HepG2 (cell line): ENCODE results near the gene CERS5. TPM values are rescaled to one million over a fixed set of nuclear protein-coding genes. Genes with fewer than 3 reads are reported as not detected.

Experiments
- ATAC-seq: fragments of 200-7000 bp; cut with Tn5 transposase; 3 replicates; pipeline ENCODE4 v1.9.1; 2020; ENCODE audit warnings: mild to moderate bottlenecking, moderate library complexity
- BruUV-seq: library from RNA; stranded (reverse); fragments of 400-500 nt; replicated peaks from 2 replicates; lab custom pipeline; 2021; lab: Mats Ljungman, UMichigan
- CTCF ChIA-PET: fragments of 300-600 bp; formaldehyde crosslinking; extraction: SDS; loops from one replicate; lab custom pipeline; 2021; ENCODE audit warnings: low total read pairs, inconsistent platforms, low intra/inter-chr PET ratio; lab: Yijun Ruan, JAX
- POLR2A ChIA-PET: fragments of 350-600 bp; sonication (Branson Sonifier 250); formaldehyde crosslinking; loops from one replicate; lab custom pipeline; 2020; ENCODE audit warnings: antibody characterized with exemption, inconsistent platforms; lab: Yijun Ruan, JAX
- DNase-seq: peaks from one replicate; pipeline ENCODE4 v3.0.0-alpha.2; 2015; ENCODE audit warnings: low spot score
- FAIRE-seq: peaks from 3 replicates; lab custom pipeline; 2011; peaks lifted over from hg19 to GRCh38; lab: Jason Lieb, UNC
- H2AFZ ChIP-seq: one replicate; pipeline ENCODE4 v1.6.1; 2011; ENCODE audit warnings: low read length, inconsistent platforms
- H3K27ac ChIP-seq: fragments of 300-600 bp; 3 replicates; pipeline ENCODE4 v1.8.0; 2011; ENCODE audit warnings: mixed run types, mild to moderate bottlenecking, mixed read lengths, low read length, inconsistent platforms; ENCODE audit not compliant: insufficient read depth; ENCODE audit errors: extremely low read length
- H3K27me3 ChIP-seq, 2 experiments: fragments of 200-600 bp in 1 of 2; 2 replicates in 1 of 2; 3 replicates in 1 of 2; pipeline versions ENCODE4 v1.6.0 to v1.8.0; 2011; ENCODE audit warnings: low read length in 2 of 2, mild to moderate bottlenecking in 2 of 2, moderate library complexity in 2 of 2, inconsistent platforms in 1 of 2; ENCODE audit not compliant: insufficient read depth in 2 of 2, control insufficient read depth in 1 of 2
- H3K36me3 ChIP-seq, 2 experiments: fragments of 200-600 bp in 1 of 2; replicated peaks in 1 of 2; 2 replicates in 1 of 2; 3 replicates in 1 of 2; pipeline versions ENCODE4 v1.5.1 to v1.8.0; 2011; ENCODE audit warnings: low read length in 2 of 2, inconsistent platforms in 1 of 2; ENCODE audit not compliant: insufficient read depth in 2 of 2, control insufficient read depth in 1 of 2
- H3K4me1 ChIP-seq: 2 replicates; pipeline ENCODE4 v1.5.1; 2012; ENCODE audit warnings: low read length, inconsistent platforms; ENCODE audit not compliant: insufficient read depth
- H3K4me2 ChIP-seq: 2 replicates; pipeline ENCODE4 v1.6.0; 2011; ENCODE audit warnings: low read depth, low read length, inconsistent platforms
- H3K4me3 ChIP-seq, 3 experiments: fragments of 200-600 bp in 1 of 3; sonication (generic), shearing (Covaris generic) in 1 of 3; replicated peaks in 1 of 3; 2 replicates each; pipeline ENCODE4 v1.5.1; 2011 to 2016; ENCODE audit warnings: low read length in 3 of 3, inconsistent platforms in 2 of 3, low read depth in 2 of 3, mild to moderate bottlenecking in 2 of 3, control low read depth in 1 of 3, mixed read lengths in 1 of 3; ENCODE audit not compliant: insufficient read depth in 1 of 3
- H3K79me2 ChIP-seq: one replicate; pipeline ENCODE4 v1.6.1; 2011; ENCODE audit warnings: low read length, inconsistent platforms; ENCODE audit not compliant: insufficient read depth
- H3K9ac ChIP-seq: 2 replicates; pipeline ENCODE4 v1.6.0; 2011; ENCODE audit warnings: mild to moderate bottlenecking, low read depth, low read length, inconsistent platforms; ENCODE audit not compliant: insufficient read depth
- H3K9me3 ChIP-seq: 2 replicates; pipeline ENCODE4 v1.5.1; 2012; ENCODE audit warnings: mild to moderate bottlenecking, low read length
- H4K20me1 ChIP-seq: 2 replicates; pipeline ENCODE4 v1.6.0; 2011; ENCODE audit warnings: inconsistent platforms, mild to moderate bottlenecking, low read length, moderate library complexity; ENCODE audit not compliant: insufficient read depth
- ARNT2 ChIP-seq: sonication (generic); formaldehyde crosslinking; IDR thresholded peaks from 2 replicates; pipeline ENCODE4 v1.8.0; 2022; ENCODE audit warnings: mild to moderate bottlenecking, low read depth, missing genetic modification reagents, moderate library complexity
- CREM ChIP-seq, 2 experiments: sonication (generic) in 1 of 2; formaldehyde crosslinking in 1 of 2; IDR thresholded peaks; 2 replicates each; pipeline versions ENCODE4 v1.4.0 to v1.6.1; 2016 to 2020; ENCODE audit warnings: antibody characterized with exemption in 1 of 2, mild to moderate bottlenecking in 1 of 2, missing genetic modification reagents in 1 of 2
- JARID2 ChIP-seq: sonication (generic); formaldehyde crosslinking; IDR thresholded peaks from 2 replicates; pipeline ENCODE4 v1.8.1; 2023; ENCODE audit warnings: missing genetic modification reagents, inconsistent platforms; ENCODE audit not compliant: insufficient replicate concordance
- KLF6 ChIP-seq: IDR thresholded peaks from 2 replicates; pipeline ENCODE4 v1.8.0; 2016; ENCODE audit warnings: missing biosample characterization, missing genetic modification reagents
- NBN ChIP-seq: fragments of 450-650 bp; conservative IDR thresholded peaks from 2 replicates; pipeline ENCODE4 v1.6.1; 2017
- NR2F1 ChIP-seq, 2 experiments: fragments of 450-650 bp in 1 of 2; formaldehyde crosslinking in 1 of 2; IDR thresholded peaks; 2 replicates each; pipeline versions ENCODE4 v1.5.0 to v1.6.1; 2016 to 2020; ENCODE audit warnings: mild to moderate bottlenecking in 1 of 2, missing compliant biosample characterization in 1 of 2, missing genetic modification reagents in 1 of 2, moderate library complexity in 1 of 2
- RARG ChIP-seq: sonication (generic); formaldehyde crosslinking; IDR thresholded peaks from 2 replicates; pipeline ENCODE4 v1.4.0; 2020; ENCODE audit warnings: low read depth, mild to moderate bottlenecking, missing genetic modification reagents
- ZC3H13 ChIP-seq: sonication (generic); formaldehyde crosslinking; IDR thresholded peaks from 2 replicates; pipeline ENCODE4 v1.8.1; 2023; ENCODE audit warnings: mild to moderate bottlenecking, missing genetic modification reagents, moderate library complexity
- ZFP36 ChIP-seq: fragments of 150-350 bp; IDR thresholded peaks from 2 replicates; pipeline ENCODE4 v1.6.1; 2018; ENCODE audit warnings: borderline replicate concordance, low read length, low read depth; ENCODE audit not compliant: partially characterized antibody
- ZFP36L1 ChIP-seq: sonication (generic); formaldehyde crosslinking; IDR thresholded peaks from 2 replicates; pipeline ENCODE4 v1.8.0; 2022; ENCODE audit warnings: mild to moderate bottlenecking, missing genetic modification reagents, moderate library complexity
- ZFP82 ChIP-seq: sonication (generic); formaldehyde crosslinking; IDR thresholded peaks from 2 replicates; pipeline ENCODE4 v1.5.1; 2020; ENCODE audit warnings: mild to moderate bottlenecking, missing genetic modification reagents, borderline replicate concordance
- ZNF382 ChIP-seq: sonication (generic); formaldehyde crosslinking; IDR thresholded peaks from 2 replicates; pipeline ENCODE4 v1.5.0; 2020; ENCODE audit warnings: missing genetic modification reagents, mild to moderate bottlenecking, borderline replicate concordance
- ZNF432 ChIP-seq: sonication (generic); formaldehyde crosslinking; IDR thresholded peaks from 2 replicates; pipeline ENCODE4 v1.5.0; 2020; ENCODE audit warnings: missing genetic modification reagents, mild to moderate bottlenecking, borderline replicate concordance
- ZNF556 ChIP-seq: sonication (generic); formaldehyde crosslinking; IDR thresholded peaks from 2 replicates; pipeline ENCODE4 v1.4.0; 2020; ENCODE audit warnings: mild to moderate bottlenecking, missing genetic modification reagents, borderline replicate concordance
- ZSCAN9 ChIP-seq: IDR thresholded peaks from 2 replicates; pipeline ENCODE4 v1.6.1; 2016; ENCODE audit warnings: borderline replicate concordance
- WGBS: methylation state at CpG from one replicate; pipeline ENCODE4 v1.1.6; 2017; ENCODE audit warnings: low lambda C conversion rate; 5-methylcytosine and 5-hydroxymethylcytosine counted together
- in situ Hi-C: cut with HindIII; loops from 2 replicates; pipeline ENCODE4 v1.10.0; 2017; ENCODE audit warnings: low pct_unique_long_range_greater_than_20kb; ENCODE audit not compliant: extremely low pct_ligation_motif_present
- intact Hi-C: fragments of 100-400 bp; cut with micrococcal nuclease; formaldehyde crosslinking; loops from one replicate; pipeline ENCODE4 v1.10.0; 2022; ENCODE audit not compliant: unreplicated experiment
- polyA plus RNA-seq, 8 experiments: library from polyadenylated mRNA; depleted of rRNA in 3 of 8; stranded (reverse) in 7 of 8; unstranded in 1 of 8; fragments of >200 nt; fragmentation: Illumina TruSeq in 4 of 8; extraction: Trizol in 4 of 8; gene quantifications; 2 replicates each; pipeline versions ENCODE4 v1.2.1 to v1.2.3, GENCODE V29; 2011 to 2016; ENCODE audit warnings: low read depth in 4 of 8, missing spikeins in 1 of 8, mixed read lengths in 1 of 8; ENCODE audit not compliant: insufficient read depth in 1 of 8
- total RNA-seq, 5 experiments: library from RNA; depleted of rRNA; stranded (reverse); fragments of >200 nt; fragmentation: Illumina TruSeq; extraction: Trizol; gene quantifications; 2 replicates each; pipeline ENCODE4 v1.2.3, GENCODE V29; 2016; ENCODE audit warnings: low read depth in 1 of 5
- TF ChIP-seq, protein P1 (sequence below): IDR thresholded peaks from 2 replicates; pipeline ENCODE4 v1.6.1; 2016; ENCODE audit warnings: low read depth, control low read depth
- TF ChIP-seq, protein P2 (sequence below): sonication (generic); formaldehyde crosslinking; IDR thresholded peaks from 2 replicates; pipeline ENCODE4 v1.5.0; 2020; ENCODE audit warnings: mild to moderate bottlenecking, missing genetic modification reagents, moderate library complexity
- TF ChIP-seq, protein P3 (sequence below): sonication (generic); formaldehyde crosslinking; IDR thresholded peaks from 2 replicates; pipeline ENCODE4 v1.8.1; 2022; ENCODE audit warnings: mild to moderate bottlenecking, missing genetic modification reagents

CERS5 gene
- total and polyA plus RNA-seq, 2 of the 13 experiments (the other 11 are each of a cell fraction or from before 2014, with no cell fraction given): 22.3 to 48.8 TPM

DNA sequence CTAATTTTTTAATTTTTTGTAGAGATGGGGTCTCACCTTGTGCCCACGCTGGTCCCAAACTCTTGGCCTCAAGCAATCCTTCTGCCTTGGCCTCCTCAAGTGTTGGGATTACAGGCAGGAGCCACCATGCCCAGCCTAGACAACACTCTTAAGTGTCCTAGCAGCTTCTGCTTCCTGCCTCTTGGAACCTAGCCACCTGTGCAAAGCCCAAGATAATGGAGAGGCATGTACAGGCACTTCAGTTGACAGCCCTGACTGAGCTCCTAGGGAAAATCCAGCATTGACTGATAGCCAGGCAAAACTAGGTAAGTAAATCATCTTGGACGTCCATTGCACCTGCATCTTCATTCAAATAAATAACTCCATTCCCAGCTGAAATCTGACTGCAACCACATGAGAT, 39.6 kb downstream of the CERS5 start:
- ChIA-PET POLR2A (interaction anchor here (0.7 to 1.3 kb wide), 3 partner anchors 16 to 46 kb away, joined by 3 to 4 read pairs (median 4); partner anchors contain the start of gene CERS5), CTCF (no interaction called here)
- Histone ChIP-seq H3K4me1 (no peaks in the 10 kb centered on the region), H3K79me2 (no peaks in the 10 kb centered on the region), H3K9ac (no peak overlapping the region), H3K9me3 (no peaks in the 10 kb centered on the region), H3K4me2 (no peak overlapping the region), H3K27ac (no peak overlapping the region), H3K27me3 (no peaks in the 10 kb centered on the region), H2AFZ (no peak overlapping the region), H3K36me3 (peaks cover 7 to 26% of the 10 kb centered on the region in 2 experiments; a peak in 3 of 5 replicates), H3K4me3 (no peak overlapping the region), H4K20me1 (no peaks in the 10 kb centered on the region)
- TF ChIP-seq, protein P1, sequence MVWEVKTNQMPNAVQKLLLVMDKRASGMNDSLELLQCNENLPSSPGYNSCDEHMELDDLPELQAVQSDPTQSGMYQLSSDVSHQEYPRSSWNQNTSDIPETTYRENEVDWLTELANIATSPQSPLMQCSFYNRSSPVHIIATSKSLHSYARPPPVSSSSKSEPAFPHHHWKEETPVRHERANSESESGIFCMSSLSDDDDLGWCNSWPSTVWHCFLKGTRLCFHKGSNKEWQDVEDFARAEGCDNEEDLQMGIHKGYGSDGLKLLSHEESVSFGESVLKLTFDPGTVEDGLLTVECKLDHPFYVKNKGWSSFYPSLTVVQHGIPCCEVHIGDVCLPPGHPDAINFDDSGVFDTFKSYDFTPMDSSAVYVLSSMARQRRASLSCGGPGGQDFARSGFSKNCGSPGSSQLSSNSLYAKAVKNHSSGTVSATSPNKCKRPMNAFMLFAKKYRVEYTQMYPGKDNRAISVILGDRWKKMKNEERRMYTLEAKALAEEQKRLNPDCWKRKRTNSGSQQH (CRISPR knock-in tag): no peak
- TF ChIP-seq, protein P2, sequence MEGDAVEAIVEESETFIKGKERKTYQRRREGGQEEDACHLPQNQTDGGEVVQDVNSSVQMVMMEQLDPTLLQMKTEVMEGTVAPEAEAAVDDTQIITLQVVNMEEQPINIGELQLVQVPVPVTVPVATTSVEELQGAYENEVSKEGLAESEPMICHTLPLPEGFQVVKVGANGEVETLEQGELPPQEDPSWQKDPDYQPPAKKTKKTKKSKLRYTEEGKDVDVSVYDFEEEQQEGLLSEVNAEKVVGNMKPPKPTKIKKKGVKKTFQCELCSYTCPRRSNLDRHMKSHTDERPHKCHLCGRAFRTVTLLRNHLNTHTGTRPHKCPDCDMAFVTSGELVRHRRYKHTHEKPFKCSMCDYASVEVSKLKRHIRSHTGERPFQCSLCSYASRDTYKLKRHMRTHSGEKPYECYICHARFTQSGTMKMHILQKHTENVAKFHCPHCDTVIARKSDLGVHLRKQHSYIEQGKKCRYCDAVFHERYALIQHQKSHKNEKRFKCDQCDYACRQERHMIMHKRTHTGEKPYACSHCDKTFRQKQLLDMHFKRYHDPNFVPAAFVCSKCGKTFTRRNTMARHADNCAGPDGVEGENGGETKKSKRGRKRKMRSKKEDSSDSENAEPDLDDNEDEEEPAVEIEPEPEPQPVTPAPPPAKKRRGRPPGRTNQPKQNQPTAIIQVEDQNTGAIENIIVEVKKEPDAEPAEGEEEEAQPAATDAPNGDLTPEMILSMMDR (CRISPR knock-in tag): no peak
- TF ChIP-seq ZFP82 (CRISPR knock-in tag): no peak
- TF ChIP-seq NR2F1 (CRISPR knock-in tag; IDR thresholded peaks at IDR 0.05): no peak
- TF ChIP-seq ZNF432 (CRISPR knock-in tag): no peak
- TF ChIP-seq, protein P3, sequence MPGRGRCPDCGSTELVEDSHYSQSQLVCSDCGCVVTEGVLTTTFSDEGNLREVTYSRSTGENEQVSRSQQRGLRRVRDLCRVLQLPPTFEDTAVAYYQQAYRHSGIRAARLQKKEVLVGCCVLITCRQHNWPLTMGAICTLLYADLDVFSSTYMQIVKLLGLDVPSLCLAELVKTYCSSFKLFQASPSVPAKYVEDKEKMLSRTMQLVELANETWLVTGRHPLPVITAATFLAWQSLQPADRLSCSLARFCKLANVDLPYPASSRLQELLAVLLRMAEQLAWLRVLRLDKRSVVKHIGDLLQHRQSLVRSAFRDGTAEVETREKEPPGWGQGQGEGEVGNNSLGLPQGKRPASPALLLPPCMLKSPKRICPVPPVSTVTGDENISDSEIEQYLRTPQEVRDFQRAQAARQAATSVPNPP (CRISPR knock-in tag): no peak
- TF ChIP-seq ZFP36: no peak
- TF ChIP-seq ZFP36L1 (CRISPR knock-in tag): no peak
- no peak for TF ChIP-seq ZNF382 (CRISPR knock-in tag)
- TF ChIP-seq ZSCAN9: no peak
- no peak for TF ChIP-seq NBN
- no peak for TF ChIP-seq JARID2 (CRISPR knock-in tag)
- no peak for TF ChIP-seq CREM (IDR thresholded peaks at IDR 0.05)
- TF ChIP-seq CREM (CRISPR knock-in tag; IDR thresholded peaks at IDR 0.05): no peak
- TF ChIP-seq ARNT2: no peak
- TF ChIP-seq ZC3H13: no peak
- no peak for TF ChIP-seq ZNF556 (CRISPR knock-in tag)
- TF ChIP-seq KLF6 (CRISPR knock-in tag): no peak
- TF ChIP-seq RARG (CRISPR knock-in tag): no peak
- ATAC-seq (no peak), DNase-seq (no peak), FAIRE-seq (no peak)
- in situ Hi-C loops (loop anchor here (5.0 kb wide), 1 partner anchor 50 kb away; no protein-coding TSS in a partner anchor), intact Hi-C loops (no loop called here)
- BruUV-seq: no TSS peak
- WGBS: 96% methylated on average over 2 of the region's 2 CpGs
